Measurements from ENCODE around the gene PEX7. TPM values are rescaled to one million over a fixed set of nuclear protein-coding genes. Genes with fewer than 3 reads are reported as not detected.

PEX7 gene
- total and polyA plus RNA-seq, 2 of the 8 experiments (the other 6 are each of a cell fraction or from before 2014, with no cell fraction given) = 6.4 to 11.0 TPM

- TF ChIP-seq, protein P1, sequence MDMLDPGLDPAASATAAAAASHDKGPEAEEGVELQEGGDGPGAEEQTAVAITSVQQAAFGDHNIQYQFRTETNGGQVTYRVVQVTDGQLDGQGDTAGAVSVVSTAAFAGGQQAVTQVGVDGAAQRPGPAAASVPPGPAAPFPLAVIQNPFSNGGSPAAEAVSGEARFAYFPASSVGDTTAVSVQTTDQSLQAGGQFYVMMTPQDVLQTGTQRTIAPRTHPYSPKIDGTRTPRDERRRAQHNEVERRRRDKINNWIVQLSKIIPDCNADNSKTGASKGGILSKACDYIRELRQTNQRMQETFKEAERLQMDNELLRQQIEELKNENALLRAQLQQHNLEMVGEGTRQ (IDR thresholded peaks at IDR 0.05; ENCODE audit: low read length) = peak; percentile 91
- TF ChIP-seq TAF1 (IDR thresholded peaks at IDR 0.05; ENCODE audit: low read depth, low read length) (peak; percentile 77), RAD21 (IDR thresholded peaks at IDR 0.05 in 1 of 2, conservative IDR thresholded peaks at IDR 0.05 in 1 of 2; ENCODE audit: low read depth in 2 of 2, low read length in 2 of 2) (peak; percentile 41 to 59; a peak in 3 of 4 replicates)
Observed at GRCh38 chr6:136822376-136823127, at the start of gene PEX7 (continued).

Measured in H1 (cell line).